NCI-H226 (cell line): Measurements from ENCODE around the gene EI24.
"Not testable (repeated sequence)": the region's sequence is repeated elsewhere in the genome, so short reads cannot be mapped to it uniquely, and the experiment has no call there.

ENCODE experiments used
- DNase-seq: peaks from one replicate; pipeline ENCODE4 v3.0.0-alpha.2; 2015

EI24 gene

DNA sequence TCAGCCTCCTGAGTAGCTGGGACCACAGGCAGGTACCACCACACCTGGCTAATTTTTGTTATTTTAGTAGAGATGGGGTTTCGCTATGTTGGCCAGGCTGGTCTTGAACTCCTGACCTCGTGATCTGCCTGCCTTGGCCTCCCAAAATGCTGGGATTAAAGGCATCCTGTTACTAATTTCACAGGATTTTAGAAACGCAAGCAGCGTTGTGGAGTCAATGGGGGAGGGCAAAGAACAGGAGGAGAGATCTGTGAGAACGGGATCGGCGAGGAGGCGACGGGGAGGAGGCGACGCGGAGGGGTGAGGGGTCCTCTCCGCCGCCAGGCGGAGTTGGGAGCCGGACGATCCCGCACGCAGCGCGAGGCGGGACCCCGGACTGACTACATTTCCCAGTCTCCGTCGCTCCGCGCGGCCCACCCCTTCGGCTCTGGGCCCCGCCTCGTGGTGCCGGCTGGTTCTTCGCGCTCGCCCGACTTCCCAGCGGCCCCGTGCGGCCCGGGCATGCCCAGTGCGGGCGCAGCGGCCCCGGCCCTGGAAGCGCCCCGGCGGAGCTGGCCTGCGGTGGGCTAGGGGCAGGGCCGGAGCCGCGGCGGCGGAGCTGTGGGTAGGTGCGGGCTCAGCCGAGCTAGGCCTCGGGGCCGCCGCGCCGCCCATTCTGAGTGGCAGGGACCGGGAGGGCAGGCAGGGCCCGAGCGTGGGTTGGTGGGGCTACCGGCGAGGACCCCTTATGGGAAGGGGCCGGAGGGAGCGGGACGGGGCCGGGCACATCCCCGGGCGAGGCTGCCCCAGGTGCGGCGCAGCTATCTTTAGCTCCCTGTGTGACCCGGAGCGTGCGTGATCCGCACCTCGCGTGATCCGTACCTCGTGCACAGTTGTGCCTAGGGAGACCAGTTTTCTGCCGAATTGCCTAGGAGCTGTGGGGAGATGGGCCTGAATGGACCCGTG lies at the start of gene EI24:
Gene EI24 (plus strand): TSS at position 508 of the 945 bp plus-strand sequence. CDS start 3,051 bp downstream, outside the sequence.
- peak; percentile 90 for DNase-seq

GRCh38 chr11:125519860-125520834 lies 49.1 kb upstream of the EI24 start:
- DNase-seq, result no peak

DNA sequence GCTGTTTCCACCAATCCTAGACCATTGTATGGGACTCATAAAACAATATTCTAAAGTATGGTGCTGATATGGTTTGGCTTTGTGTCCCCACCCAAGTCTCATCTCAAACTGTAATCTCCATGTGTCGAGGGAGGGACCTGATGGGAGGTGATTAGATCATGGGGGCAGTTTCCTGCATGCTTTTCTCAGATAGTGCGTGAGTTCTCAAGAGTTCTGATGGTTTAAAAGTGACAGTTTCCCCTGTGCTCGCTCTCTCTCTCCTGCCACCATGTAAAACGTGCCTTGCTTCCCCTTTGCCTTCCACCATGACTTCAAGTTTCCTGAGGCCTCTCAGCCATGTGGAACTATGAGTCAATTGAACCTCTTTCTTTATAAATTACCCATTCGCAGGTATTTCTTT lies 44.0 kb upstream of the EI24 start:
- no peak for DNase-seq

DNA sequence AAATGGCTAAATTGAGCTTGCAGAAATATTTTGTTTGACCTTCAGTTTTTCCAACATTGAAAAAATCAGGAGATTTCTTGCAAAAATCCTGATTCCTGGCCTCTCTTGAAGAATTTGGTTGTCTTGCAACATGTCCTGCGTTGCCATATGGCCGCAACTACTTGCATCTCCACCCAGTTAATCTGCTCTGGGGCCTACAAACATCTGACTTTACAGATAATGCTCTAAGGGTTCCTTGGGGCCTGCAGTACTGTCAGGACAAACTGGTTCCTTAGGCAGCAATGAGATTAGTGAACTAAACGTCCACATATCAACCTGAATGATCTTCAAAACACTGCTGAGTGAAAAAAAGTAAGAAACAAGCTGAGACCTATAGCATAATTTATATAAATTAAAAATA lies 36.6 kb upstream of the EI24 start:
- DNase-seq, result no peak

DNA sequence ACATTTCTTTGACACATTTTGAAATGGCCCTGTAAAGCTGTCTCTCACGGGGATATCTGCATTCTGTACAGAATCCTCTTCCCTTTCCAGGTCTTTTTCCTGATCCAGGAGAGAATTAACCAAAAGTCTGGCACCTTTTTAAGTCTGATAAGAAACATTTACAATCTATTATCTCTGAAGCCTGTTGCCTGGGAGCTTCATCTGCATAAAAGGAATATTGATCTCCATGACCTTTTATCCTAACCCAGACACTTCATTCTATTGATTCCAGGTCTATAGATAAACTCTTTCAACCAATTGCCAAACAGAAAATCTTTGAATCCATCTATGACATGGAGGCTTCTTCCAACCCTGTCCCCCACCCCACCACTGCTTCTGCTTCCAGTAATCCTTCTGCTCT lies 33.7 kb upstream of the EI24 start:
- DNase-seq, result no peak

DNA sequence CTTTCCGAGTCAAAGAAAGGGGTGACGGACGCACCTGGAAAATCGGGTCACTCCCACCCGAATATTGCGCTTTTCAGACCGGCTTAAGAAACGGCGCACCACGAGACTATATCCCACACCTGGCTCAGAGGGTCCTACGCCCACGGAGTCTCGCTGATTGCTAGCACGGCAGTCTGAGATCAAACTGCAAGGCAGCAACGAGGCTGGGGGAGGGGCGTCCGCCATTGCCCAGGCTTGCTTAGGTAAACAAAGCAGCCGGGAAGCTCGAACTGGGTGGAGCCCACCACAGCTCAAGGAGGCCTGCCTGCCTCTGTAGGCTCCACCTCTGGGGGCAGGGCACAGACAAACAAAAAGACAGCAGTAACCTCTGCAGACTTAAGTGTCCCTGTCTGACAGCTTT lies 32.4 kb upstream of the EI24 start:
- not testable (repeated sequence) for DNase-seq

- no peak for DNase-seq
Measured at GRCh38 chr11:125542709-125543108, 26.6 kb upstream of the EI24 start.

DNA sequence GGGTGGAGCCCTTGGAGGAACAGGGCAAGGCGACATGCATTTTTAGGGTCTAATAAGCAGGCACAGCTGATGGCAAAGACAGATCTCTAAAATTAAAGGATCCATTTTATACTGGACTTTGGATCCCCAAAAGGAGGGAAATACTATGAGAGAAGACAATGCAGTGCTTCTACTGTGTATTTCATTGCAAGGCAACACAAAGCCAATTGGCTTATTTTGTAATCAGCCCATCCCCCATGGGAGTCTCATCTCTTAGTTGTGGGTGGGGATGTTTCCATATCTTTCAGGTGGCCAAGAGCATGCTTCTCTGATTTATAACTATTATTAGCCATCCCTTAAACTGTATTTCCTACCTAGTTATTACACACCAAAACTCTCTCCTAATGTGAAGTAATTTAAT lies 18.5 kb upstream of the EI24 start:
- DNase-seq, result no peak

- no peak for DNase-seq
Measured at GRCh38 chr11:125551835-125552342, 17.4 kb upstream of the EI24 start.

DNA sequence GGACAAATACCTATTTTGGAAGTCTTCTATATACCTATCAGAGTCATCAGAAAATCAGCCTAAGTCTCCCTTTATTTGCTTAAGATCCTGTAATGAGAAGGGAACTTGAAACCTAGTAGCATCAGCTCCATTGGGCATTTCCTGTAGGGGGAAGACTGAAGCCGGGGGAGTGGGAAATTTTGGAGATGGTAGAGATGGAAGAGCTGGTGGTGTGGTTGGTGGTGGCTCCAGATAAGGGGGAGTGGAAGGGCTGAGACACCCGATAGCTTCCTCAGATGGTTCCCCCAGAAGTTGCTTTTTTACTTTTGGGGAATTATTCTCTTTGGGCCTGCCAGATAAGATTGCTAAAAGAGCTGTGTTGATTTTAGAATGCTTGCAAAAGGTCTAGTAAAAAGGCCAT lies 16.4 kb upstream of the EI24 start:
- no peak for DNase-seq

GRCh38 chr11:125553357-125553756 lies 15.9 kb upstream of the EI24 start:
- DNase-seq, result no peak

DNA sequence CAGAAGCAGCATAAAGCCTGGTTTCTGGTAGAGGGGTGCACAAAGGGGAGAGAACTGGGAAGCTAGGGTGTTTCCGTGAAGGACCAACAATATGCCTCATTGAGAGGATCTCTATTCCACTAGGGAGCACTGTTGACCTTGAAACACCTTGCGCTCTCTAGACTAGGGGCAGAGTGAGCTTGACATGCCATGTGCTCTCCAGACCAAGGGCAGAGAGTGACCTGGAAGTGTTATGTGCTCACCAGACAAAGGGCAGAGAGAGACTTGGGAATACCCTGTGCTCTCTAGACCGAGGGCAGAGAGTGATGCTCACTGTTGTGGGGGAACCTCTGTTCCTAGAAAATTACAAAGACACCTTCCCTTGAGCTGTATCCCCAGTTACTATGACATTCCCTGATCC lies 15.2 kb upstream of the EI24 start:
- DNase-seq, result no peak

- no peak for DNase-seq
Measured at GRCh38 chr11:125559888-125560287, 9.4 kb upstream of the EI24 start.

DNA sequence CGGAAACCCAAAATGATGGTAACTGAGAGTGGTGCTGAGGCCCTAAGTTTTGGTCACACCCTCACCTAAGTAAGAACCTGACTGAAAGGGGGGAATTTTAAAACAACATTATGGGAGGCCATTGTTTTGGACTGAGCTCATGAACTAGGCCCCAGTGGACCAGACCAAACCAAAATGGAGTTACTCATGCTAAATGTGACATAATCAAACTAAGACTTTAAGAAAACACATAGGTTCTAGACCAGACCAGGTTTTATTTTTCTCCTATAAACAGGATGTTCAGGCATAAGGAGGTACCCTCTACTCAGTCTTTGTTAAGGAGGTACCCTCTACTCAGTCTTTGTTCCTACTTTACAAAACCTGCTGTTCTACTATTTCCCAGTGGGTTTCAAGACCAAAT lies 7.4 kb upstream of the EI24 start:
- DNase-seq, result no peak

- no peak for DNase-seq
Measured at GRCh38 chr11:125562430-125562829, 6.8 kb upstream of the EI24 start.

GRCh38 chr11:125564357-125564756 lies 4.9 kb upstream of the EI24 start:
- DNase-seq, result no peak

DNA sequence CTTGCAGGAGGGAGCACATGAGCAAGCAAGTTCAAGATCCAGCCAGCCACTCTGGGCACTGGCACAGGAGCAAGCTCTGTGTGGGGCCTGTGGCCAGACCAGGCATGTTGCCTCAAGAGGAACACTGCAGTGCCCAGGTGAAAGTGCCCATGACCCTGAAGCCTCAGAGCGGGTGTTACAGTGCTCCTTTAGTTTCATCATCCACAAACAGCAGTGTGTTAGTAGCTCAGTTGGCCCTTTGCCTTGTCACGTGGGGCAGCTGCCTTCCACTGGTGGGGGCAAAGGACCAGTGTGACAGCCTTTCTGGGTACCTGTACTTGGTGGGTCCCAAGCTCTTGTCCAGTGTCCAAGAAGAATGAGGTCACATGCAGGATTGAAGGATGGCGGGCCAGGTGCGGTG lies 3.0 kb upstream of the EI24 start:
- no peak for DNase-seq

DNA sequence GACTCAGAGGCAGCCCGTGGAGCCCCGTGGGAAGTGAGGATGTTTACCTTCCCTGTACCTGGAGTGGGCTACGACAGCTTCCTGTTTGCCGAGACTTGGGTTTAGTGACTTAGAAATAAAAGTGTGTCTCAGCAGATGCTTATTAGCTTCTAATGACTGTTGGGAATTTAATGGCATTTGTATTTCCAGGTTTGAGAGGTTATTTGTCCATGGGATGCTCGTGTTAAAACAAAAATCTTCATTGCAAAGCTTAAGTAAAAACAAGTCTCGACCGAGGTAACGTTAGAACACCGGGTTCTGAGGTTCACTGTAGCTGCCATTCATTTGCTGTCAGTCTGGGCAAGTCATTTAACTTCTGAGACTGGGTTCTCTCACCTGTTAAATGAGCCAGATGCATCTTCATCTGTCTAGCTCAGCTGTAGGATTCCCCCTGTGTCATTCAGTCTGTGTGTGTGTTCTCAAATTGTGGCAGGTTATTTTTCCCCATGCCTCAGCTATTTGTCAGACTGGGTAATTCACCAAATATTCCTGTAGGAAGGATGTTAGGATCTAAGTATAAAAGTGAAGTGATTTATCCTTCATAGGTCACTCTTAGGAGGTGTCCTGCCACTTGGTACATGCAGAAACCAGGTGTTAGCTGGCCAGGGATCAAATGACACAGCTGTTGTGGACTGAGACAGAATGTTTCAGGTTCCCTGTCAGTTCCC lies 791 bp downstream of the EI24 start:
- DNase-seq, result no peak

GRCh38 chr11:125570952-125571351 lies 1.7 kb downstream of the EI24 start:
- DNase-seq, result no peak

DNA sequence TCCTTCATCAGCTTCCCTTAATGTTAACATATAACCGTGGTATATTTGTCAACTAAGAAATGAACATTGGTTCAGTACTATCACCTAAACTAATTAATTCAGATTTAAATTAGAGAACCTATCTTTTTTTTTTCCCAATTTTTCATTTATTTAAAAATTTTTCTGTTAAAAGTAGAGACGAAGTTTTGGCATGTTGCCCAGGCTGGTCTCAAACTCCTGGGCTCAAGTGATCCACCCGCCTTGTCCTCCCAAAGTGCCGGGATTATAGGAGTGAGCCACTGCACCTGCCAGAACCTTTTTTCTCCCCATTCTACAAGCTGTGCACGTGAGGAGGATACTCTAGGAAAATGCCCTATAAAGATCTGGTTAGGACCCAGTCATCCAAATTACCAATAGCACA lies 3.6 kb downstream of the EI24 start:
- DNase-seq, result no peak

GRCh38 chr11:125577181-125577580 lies 7.9 kb downstream of the EI24 start:
- not testable (repeated sequence) for DNase-seq

DNA sequence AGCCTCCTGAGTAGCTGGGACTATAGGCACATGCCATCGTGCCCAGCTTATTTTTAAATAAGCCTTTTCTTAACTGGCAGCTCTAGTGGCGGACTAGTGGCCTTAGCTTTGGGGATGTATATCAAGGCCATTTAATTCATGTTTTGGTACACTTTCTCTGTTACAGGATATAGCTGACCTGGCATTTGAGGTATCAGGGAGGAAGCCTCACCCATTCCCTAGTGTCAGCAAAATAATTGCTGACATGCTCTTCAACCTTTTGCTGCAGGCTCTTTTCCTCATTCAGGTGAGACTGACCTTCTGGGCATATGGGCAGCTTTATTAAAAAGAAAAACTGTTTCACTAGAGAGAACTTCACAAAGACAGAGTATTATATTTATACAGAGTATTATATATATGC lies 9.5 kb downstream of the EI24 start:
- DNase-seq, result no peak

- no peak for DNase-seq
Measured at GRCh38 chr11:125579811-125580210, 10.5 kb downstream of the EI24 start.
